NCI-H748 (cell line): ENCODE measurements around the gene GNPTG.

Experiments
- DNase-seq: peaks from one replicate; lab custom pipeline; 2025; ENCODE audit not compliant: unreplicated experiment; lab: John Stamatoyannopoulos, UW

Gene GNPTG

GRCh38 chr16:1351582-1352362 lies at the start of gene GNPTG, which contains the start of gene TSR3:
Gene GNPTG (plus strand): TSS chr16:1351931. CDS start chr16:1351966, 35 bp downstream.
Gene TSR3 (minus strand): TSS chr16:1351878. CDS start chr16:1351804, 74 bp downstream.
- DNase-seq: peak; percentile 87

- no peak for DNase-seq
These were observed 45.9 kb upstream of the GNPTG start for GRCh38 chr16:1305823-1306222.

DNA sequence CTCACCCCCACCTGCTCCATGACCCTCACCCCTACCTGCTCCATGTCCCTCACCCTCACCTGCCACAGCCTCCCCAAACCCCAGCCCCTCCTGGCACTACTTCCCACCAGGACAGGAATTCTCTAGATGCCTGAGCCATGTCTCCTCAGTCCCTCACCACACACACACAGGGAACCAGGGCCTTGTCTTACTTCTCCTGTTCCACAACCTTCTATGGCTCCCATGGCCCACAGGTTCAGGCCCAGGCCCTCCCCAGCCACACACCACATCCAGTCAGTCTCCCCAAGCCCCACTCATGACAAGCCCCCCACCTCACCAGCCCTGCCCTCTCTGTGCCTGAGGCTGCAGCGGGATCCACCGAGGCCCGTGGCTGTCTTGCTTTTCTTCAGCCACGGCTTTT lies 45.4 kb upstream of the GNPTG start:
- no peak for DNase-seq

DNA sequence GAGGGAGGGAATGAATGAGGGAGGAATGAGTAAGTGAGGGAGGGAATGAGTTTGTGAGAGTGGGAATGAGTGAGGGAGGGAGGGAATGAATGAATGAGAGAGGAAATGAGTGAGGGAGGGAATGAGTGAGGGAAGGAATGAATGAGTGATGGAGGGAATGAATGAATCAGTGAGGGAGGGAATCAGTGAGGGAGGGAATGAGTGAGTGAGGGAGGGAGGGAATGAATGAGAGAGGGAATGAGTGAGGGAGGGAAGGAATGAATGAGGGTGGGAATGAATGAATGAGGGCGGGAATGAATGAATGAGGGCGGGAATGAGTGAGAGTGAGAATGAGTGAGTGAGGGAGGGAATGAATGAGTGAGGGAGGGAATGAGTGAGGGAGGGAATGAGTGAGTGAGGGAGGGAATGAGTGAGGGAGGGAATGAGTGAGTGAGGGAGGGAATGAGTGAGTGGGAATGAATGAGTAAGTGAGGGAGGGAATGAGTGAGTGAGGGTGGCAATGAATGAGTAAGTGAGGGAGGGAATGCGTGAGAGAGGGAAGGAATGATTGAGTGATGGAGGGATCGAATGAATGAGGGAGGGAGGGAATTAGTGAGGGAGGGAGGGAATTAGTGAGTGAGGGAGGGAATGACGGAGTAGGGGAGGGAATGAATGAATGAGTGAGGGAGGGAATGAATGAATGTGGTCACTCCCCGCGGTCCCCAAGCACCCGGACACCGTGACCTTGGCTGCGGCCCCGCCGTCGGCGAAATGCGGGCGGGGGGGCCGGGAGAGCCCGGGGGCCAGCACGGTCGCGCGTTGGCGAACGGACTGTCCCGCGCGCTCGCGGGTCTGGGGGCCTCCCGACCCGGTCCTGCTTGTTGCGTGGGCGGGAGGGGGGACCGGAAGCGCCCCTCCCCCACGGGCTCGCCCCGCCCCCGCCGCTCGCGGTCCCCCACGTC lies 43.4 kb upstream of the GNPTG start:
- DNase-seq: no peak

GRCh38 chr16:1308977-1309885 lies 42.5 kb upstream of the GNPTG start, which contains the start of gene UBE2I:
Gene UBE2I (plus strand): TSS chr16:1309636. CDS start chr16:1314031, 4,395 bp downstream.
- peak; percentile 94 for DNase-seq

- DNase-seq: peak; percentile 6
These were observed 41.6 kb upstream of the GNPTG start for GRCh38 chr16:1309888-1310831.

- DNase-seq: no peak
These were observed 40.9 kb upstream of the GNPTG start for GRCh38 chr16:1310832-1311200.

GRCh38 chr16:1311212-1311737 lies 40.5 kb upstream of the GNPTG start:
- DNase-seq: no peak

- no peak for DNase-seq
These were observed 39.8 kb upstream of the GNPTG start for GRCh38 chr16:1311738-1312466.

GRCh38 chr16:1312467-1312816 lies 39.3 kb upstream of the GNPTG start:
- no peak for DNase-seq

GRCh38 chr16:1312903-1313302 lies 38.8 kb upstream of the GNPTG start:
- DNase-seq: no peak

DNA sequence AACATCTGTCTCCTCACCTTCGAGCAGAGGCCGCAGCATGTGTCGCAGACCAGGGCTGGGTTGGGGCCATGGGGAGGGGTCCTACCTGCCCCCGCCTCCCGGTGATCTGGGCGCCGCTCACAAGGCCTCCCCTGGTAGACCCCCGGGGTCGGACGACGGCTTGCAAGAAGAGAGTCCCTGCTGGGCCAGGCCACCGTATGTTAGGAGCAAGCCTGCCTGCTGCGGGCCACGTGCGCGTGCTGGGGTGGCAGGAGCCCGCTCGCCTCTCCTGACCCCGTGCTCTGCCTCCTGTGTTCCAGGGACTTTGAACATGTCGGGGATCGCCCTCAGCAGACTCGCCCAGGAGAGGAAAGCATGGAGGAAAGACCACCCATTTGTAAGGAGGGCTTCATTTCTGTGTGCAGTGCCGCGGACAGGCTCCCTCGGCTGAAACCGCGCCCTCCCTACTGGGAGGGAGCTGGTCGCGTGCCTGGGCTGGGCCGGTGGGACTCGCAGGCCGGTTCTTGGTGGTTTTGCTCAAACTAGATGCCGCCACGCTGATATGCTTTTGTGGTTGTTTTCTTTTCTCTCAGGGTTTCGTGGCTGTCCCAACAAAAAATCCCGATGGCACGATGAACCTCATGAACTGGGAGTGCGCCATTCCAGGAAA lies 37.9 kb upstream of the GNPTG start:
- no peak for DNase-seq

GRCh38 chr16:1314399-1315068 lies 37.2 kb upstream of the GNPTG start:
- no peak for DNase-seq

GRCh38 chr16:1315081-1316032 lies 36.4 kb upstream of the GNPTG start:
- DNase-seq: no peak

DNA sequence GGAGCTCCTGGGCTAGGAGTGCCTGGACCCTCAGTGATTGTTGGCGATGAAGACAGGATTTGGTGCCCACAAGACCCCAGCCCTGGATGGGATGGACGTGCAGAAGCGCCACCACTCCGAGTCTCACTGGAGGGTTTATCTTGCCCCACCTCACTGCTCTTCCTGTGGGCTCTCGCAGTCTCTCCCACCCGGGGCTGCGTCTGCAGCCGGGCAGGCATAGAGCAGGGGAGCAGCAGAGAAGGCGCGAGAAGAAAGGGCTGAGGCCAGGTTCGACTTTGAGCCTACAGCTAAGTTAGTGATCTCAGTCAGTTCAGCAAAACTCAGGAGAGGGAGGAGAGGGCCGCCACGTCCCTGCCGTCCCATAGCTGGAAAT lies 35.7 kb upstream of the GNPTG start:
- no peak for DNase-seq

DNA sequence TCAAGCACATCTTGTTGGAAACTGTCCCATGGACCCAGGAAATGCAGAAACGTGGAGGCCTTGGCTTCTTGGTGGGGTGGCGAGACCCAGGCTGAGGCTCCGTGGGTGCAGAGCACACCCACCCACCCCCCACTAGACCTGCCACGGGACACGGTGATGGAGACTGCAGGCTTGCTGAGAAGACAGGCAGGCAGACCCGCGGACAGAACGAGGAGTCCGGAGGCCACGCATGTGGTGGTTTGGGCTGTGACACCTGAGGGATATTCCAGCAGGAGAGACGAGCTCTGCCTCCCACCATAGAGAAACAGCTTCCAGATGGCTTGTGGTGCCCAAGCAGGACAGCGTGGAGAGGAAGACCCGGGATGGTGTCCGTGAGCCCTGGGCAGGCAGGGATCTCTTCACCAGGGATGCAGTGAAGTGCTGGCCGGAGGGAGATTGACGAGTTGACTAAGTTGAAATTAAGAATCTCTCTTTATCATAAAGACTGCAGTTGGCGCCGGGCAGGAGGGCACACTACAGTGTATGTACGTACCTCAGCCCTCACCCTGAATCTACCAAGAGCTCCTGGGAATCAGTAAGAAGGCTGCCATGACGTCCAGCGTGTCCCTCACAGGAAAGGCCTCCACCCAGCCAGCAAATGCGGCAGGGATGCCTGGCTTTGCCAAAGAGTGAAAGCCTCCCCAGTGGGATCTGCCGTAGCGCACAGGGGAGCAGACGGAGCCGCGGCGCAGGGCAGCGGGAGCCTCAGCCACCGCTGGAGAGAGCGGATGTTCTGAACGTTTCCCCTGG lies 34.1 kb upstream of the GNPTG start:
- DNase-seq: no peak
